Smooth muscle cell (in vitro differentiated cells): Measurements from ENCODE around the gene DIS3L. TPM values are rescaled to one million over a fixed set of nuclear protein-coding genes. Genes with fewer than 3 reads are reported as not detected.

Experiments used
- DNase-seq: peaks from one replicate; lab custom pipeline; 2025; ENCODE audit not compliant: unreplicated experiment; lab: John Stamatoyannopoulos, UW
- H2AFZ ChIP-seq: fragments of 200-600 bp; sonication (generic); 2 replicates; pipeline ENCODE4 v1.6.0; 2016; ENCODE audit warnings: antibody characterized with exemption, low read depth, mild to moderate bottlenecking
- H3F3A ChIP-seq: fragments of 200-600 bp; sonication (generic); 2 replicates; pipeline ENCODE4 v1.6.0; 2017; ENCODE audit warnings: antibody characterized with exemption, low read depth
- H3K27ac ChIP-seq: fragments of 200-600 bp; sonication (generic); 2 replicates; pipeline ENCODE4 v1.5.1; 2016; ENCODE audit warnings: low read depth, mild to moderate bottlenecking
- H3K27me3 ChIP-seq: fragments of 200-600 bp; sonication (generic); 2 replicates; pipeline ENCODE4 v1.6.1; 2016; ENCODE audit warnings: low read depth, mild to moderate bottlenecking
- H3K36me3 ChIP-seq: fragments of 200-600 bp; sonication (generic); 2 replicates; pipeline ENCODE4 v1.5.1; 2016; ENCODE audit warnings: low read depth
- H3K4me1 ChIP-seq: fragments of 200-600 bp; sonication (generic); 2 replicates; pipeline ENCODE4 v1.5.1; 2016; ENCODE audit warnings: low read depth
- H3K4me2 ChIP-seq: fragments of 200-600 bp; sonication (generic); 2 replicates; pipeline ENCODE4 v1.6.0; 2016; ENCODE audit warnings: mild to moderate bottlenecking
- H3K4me3 ChIP-seq: fragments of 200-600 bp; sonication (generic); 2 replicates; pipeline ENCODE4 v1.5.1; 2016; ENCODE audit warnings: mild to moderate bottlenecking
- H3K79me2 ChIP-seq: fragments of 200-600 bp; sonication (generic); 2 replicates; pipeline ENCODE4 v1.6.0; 2016; ENCODE audit warnings: low read depth, mild to moderate bottlenecking
- H3K9ac ChIP-seq: fragments of 200-600 bp; sonication (generic); 2 replicates; pipeline ENCODE4 v1.6.0; 2016; ENCODE audit warnings: low read depth
- H3K9me3 ChIP-seq: fragments of 200-600 bp; sonication (generic); replicated peaks from 2 replicates; pipeline ENCODE4 v1.5.1; 2016; ENCODE audit warnings: low read depth
- H4K20me1 ChIP-seq: fragments of 200-600 bp; sonication (generic); 2 replicates; pipeline ENCODE4 v1.6.0; 2016; ENCODE audit warnings: low read depth
- whole genome bisulfite sequencing: methylation state at CpG from one replicate; pipeline ENCODE4 v1.1.7; 2016; ENCODE audit warnings: low lambda C conversion rate; 5-methylcytosine and 5-hydroxymethylcytosine counted together
- polyA plus RNA-seq: library from polyadenylated mRNA; unstranded; fragments of >200 nt; fragmentation: Nextera tagmentation; extraction: Ambion mirVana; gene quantifications from 2 replicates; pipeline ENCODE4 v1.2.1, GENCODE V29; 2016
- total RNA-seq: library from RNA; depleted of rRNA; stranded (reverse); fragments of >200 nt; gene quantifications from 2 replicates; pipeline ENCODE4 v1.2.3, GENCODE V29; 2014
- TF ChIP-seq, protein P1 (sequence below): fragments of 200-600 bp; sonication (generic); IDR thresholded peaks from 2 replicates; pipeline ENCODE4 v1.5.1; 2017; ENCODE audit warnings: borderline replicate concordance, mild to moderate bottlenecking, antibody characterized with exemption; ENCODE audit not compliant: insufficient read depth, poor library complexity, severe bottlenecking

The DIS3L gene
- total and polyA plus RNA-seq, 2 experiments from 2014 or later, result 10.5 to 15.2 TPM

DNA sequence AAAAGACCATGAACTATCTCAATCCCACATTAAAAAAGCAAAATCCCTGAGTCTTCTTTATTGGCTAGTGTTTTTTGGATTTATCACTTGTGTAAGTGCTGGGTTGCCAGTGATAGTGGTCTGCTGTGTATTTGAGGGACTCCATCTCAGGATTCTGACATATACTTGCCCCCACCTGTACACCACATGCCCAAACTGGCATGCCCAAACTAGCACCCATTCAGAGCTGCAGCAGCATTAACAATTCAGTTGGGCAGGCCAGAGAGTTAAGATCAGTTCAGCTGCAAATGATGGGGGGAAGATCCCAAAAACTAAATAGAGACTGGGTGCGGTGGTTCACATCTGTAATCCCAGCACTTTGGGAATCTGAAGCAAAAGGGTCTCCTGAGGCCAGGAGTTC is 69.4 kb downstream of the DIS3L start:
- no peak overlapping the region for H3K4me2 ChIP-seq
- H3K9ac ChIP-seq, result no peak overlapping the region
- no peak overlapping the region for H3K4me3 ChIP-seq
- 100% methylated on average over 1 of the region's 1 CpG for WGBS
- no peaks in the 10 kb centered on the region for H3F3A ChIP-seq
- TF ChIP-seq, protein P1, sequence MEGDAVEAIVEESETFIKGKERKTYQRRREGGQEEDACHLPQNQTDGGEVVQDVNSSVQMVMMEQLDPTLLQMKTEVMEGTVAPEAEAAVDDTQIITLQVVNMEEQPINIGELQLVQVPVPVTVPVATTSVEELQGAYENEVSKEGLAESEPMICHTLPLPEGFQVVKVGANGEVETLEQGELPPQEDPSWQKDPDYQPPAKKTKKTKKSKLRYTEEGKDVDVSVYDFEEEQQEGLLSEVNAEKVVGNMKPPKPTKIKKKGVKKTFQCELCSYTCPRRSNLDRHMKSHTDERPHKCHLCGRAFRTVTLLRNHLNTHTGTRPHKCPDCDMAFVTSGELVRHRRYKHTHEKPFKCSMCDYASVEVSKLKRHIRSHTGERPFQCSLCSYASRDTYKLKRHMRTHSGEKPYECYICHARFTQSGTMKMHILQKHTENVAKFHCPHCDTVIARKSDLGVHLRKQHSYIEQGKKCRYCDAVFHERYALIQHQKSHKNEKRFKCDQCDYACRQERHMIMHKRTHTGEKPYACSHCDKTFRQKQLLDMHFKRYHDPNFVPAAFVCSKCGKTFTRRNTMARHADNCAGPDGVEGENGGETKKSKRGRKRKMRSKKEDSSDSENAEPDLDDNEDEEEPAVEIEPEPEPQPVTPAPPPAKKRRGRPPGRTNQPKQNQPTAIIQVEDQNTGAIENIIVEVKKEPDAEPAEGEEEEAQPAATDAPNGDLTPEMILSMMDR, result no peak
- H3K9me3 ChIP-seq, result no peaks in the 10 kb centered on the region
- no peaks in the 10 kb centered on the region for H4K20me1 ChIP-seq
- no peak for DNase-seq
- no peaks in the 10 kb centered on the region for H3K79me2 ChIP-seq
- H3K27ac ChIP-seq, result no peak overlapping the region
- H3K27me3 ChIP-seq, result no peaks in the 10 kb centered on the region
- H3K36me3 ChIP-seq, result no peaks in the 10 kb centered on the region
- no peaks in the 10 kb centered on the region for H3K4me1 ChIP-seq
- no peak overlapping the region for H2AFZ ChIP-seq

DNA sequence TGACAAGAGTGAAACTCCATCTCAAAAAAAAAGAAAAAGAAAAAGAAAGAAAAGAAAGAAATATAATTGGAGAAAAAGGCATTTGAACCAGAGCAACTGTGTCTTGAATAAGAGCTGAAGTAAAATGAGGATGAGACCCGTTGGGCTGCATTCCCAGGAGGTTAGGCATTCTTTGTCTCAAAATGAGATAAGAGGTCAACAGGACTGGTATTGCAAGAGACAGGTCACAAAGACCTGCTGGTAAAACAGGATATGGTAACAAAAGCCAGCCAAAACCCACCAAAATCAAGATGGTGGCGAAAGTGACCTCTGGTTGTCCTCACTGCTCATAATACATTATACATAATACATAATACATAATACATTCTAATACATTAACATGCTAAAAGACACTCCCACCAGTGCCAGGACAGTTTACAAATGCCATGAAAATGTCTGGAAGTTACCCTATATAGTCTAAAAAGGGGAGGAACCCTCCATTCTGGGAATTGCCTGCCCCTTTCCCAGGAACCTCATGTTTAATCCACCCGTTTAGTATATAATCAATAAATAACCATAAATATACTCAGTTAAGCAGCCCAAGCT is 71.7 kb downstream of the DIS3L start:
- DNase-seq, result no peak
- Histone ChIP-seq H3K27me3 (no peaks in the 10 kb centered on the region), H3K9me3 (no peaks in the 10 kb centered on the region), H3K4me2 (no peak overlapping the region), H3K36me3 (no peaks in the 10 kb centered on the region), H2AFZ (no peak overlapping the region), H4K20me1 (no peaks in the 10 kb centered on the region), H3K9ac (no peak overlapping the region), H3K4me1 (no peaks in the 10 kb centered on the region), H3F3A (no peaks in the 10 kb centered on the region), H3K79me2 (no peaks in the 10 kb centered on the region), H3K4me3 (no peak overlapping the region), H3K27ac (no peak overlapping the region)
- TF ChIP-seq, protein P1, result no peak
- WGBS, result 70% methylated on average over 3 of the region's 3 CpGs

DNA sequence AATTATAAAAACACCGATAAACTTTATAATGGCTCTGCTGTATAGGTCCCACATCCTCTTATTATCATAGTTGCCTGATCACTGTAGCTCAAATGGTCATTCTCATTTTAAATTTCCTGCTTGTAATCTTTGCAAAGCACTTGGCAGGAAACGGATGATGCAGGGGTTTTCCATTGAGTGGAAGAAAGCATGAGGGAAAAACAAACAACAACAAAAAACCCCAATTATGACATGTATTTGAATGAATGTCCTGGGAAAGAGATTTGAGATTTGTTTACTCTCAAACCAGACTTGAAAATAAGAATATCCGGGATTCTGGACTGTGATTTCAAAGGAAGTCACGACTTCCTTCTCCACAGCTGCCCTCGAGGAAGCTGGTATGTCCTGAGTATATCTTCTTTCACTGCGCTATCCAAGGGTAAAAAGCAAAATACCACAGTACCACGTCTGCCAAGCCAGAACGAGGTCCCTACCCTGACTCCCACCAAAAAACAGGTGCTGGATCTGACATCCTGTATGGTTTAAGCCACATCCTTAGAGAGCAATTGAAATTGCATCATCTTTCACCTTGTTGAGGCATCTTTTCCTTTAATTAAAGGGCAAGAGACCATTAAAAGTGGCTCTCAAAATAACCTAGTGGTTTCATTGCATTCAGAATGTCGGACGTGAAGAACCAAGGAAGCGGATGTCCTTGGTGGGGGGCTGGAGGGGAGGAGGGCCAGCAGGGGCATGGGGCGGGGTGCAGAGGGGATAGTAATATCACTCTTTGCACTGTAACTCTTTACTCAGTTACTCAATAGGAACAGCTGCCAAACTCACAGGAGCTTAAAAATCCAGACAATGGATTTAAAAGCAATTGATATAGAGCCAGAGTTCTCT is 76.6 kb downstream of the DIS3L start:
- TF ChIP-seq, protein P1, result no peak
- no peak for DNase-seq
- Histone ChIP-seq H3K9ac (no peak overlapping the region), H3K27me3 (no peaks in the 10 kb centered on the region), H2AFZ (peak overlapping the region; percentile 73), H3K9me3 (no peaks in the 10 kb centered on the region), H3K4me2 (peak overlapping the region; percentile 58), H3K4me1 (no peaks in the 10 kb centered on the region), H3F3A (no peaks in the 10 kb centered on the region), H3K79me2 (no peaks in the 10 kb centered on the region), H3K4me3 (no peak overlapping the region), H3K27ac (no peak overlapping the region), H4K20me1 (no peaks in the 10 kb centered on the region), H3K36me3 (no peaks in the 10 kb centered on the region)
- WGBS, result 61% methylated on average over 12 of the region's 12 CpGs
